CD4-positive, alpha-beta T cell (primary cell): ENCODE results near the gene A2ML1. TPM values are rescaled to one million over a fixed set of nuclear protein-coding genes. Genes with fewer than 3 reads are reported as not detected.
A peak's percentile ranks its signal among the peaks of the same experiment; 100 is the strongest.
"Not testable (repeated sequence)": the region's sequence is repeated elsewhere in the genome, so short reads cannot be mapped to it uniquely, and the experiment has no call there.

Experiments
- ATAC-seq: fragments of 200-7000 bp; cut with Tn5 transposase; one replicate; pipeline ENCODE4 v1.10.0; 2022; ENCODE audit warnings: mild to moderate bottlenecking; ENCODE audit not compliant: poor library complexity
- CTCF ChIA-PET: fragments of 350-600 bp; sonication (Branson Sonifier 250); formaldehyde crosslinking; loops from one replicate; lab custom pipeline; 2021; ENCODE audit warnings: antibody characterized with exemption, inconsistent platforms; lab: Charles Lee
- POLR2A ChIA-PET: fragments of 350-600 bp; sonication (Branson Sonifier 250); formaldehyde crosslinking; loops from one replicate; lab custom pipeline; 2021; ENCODE audit warnings: antibody characterized with exemption, inconsistent platforms; lab: Charles Lee
- DNase-seq, 14 experiments: peaks; one replicate each; pipeline ENCODE4 v3.0.0-alpha.2; 2013 to 2020; ENCODE audit warnings: mixed read lengths in 2 of 14
- H3K27ac ChIP-seq, 2 donors: one replicate each; pipeline versions ENCODE4 v1.5.1 to v1.7.0; 2013; ENCODE audit warnings: low read length in 2 of 2, low read depth in 1 of 2, mild to moderate bottlenecking in 1 of 2
- H3K27me3 ChIP-seq, 2 experiments: 1 replicate in 1 of 2; 2 replicates in 1 of 2; pipeline versions ENCODE4 v1.6.1 to v1.7.0; 2013; ENCODE audit warnings: low read length in 2 of 2, control low read depth in 1 of 2, mild to moderate bottlenecking in 1 of 2, moderate library complexity in 1 of 2; ENCODE audit not compliant: insufficient read depth in 2 of 2, control insufficient read depth in 1 of 2
- H3K36me3 ChIP-seq: one replicate; pipeline ENCODE4 v1.6.1; 2013; ENCODE audit warnings: low read length, control low read depth; ENCODE audit not compliant: insufficient read depth
- H3K4me1 ChIP-seq: one replicate; pipeline ENCODE4 v1.6.1; 2013; ENCODE audit warnings: low read length, control low read depth; ENCODE audit not compliant: insufficient read depth
- H3K4me3 ChIP-seq: one replicate; pipeline ENCODE4 v1.5.1; 2013; ENCODE audit warnings: mild to moderate bottlenecking, low read length, moderate library complexity
- H3K9me3 ChIP-seq, 2 experiments: 1 replicate in 1 of 2; 2 replicates in 1 of 2; pipeline versions ENCODE4 v1.6.1 to v1.7.0; 2013; ENCODE audit warnings: low read length in 2 of 2, mild to moderate bottlenecking in 2 of 2, control low read depth in 1 of 2, moderate library complexity in 1 of 2; ENCODE audit not compliant: control insufficient read depth in 1 of 2, insufficient read depth in 1 of 2
- H3K27ac Mint-ChIP-seq: one replicate; pipeline ENCODE4 v1.8.0; 2020; ENCODE audit warnings: mixed read lengths
- H3K27me3 Mint-ChIP-seq: one replicate; pipeline ENCODE4 v1.8.0; 2021; ENCODE audit warnings: mixed read lengths
- H3K36me3 Mint-ChIP-seq: one replicate; pipeline ENCODE4 v1.8.0; 2021; ENCODE audit warnings: low read depth, mixed read lengths
- H3K4me1 Mint-ChIP-seq: one replicate; pipeline ENCODE4 v1.8.0; 2021; ENCODE audit warnings: low read depth, mixed read lengths
- H3K4me3 Mint-ChIP-seq: one replicate; pipeline ENCODE4 v1.8.0; 2020; ENCODE audit warnings: mild to moderate bottlenecking, mixed read lengths
- H3K9me3 Mint-ChIP-seq: one replicate; pipeline ENCODE4 v1.8.0; 2020; ENCODE audit warnings: mixed read lengths
- CTCF ChIP-seq: fragments of 200-600 bp; IDR thresholded peaks from one replicate; pipeline ENCODE4 v1.8.0; 2022; ENCODE audit warnings: antibody characterized with exemption, mild to moderate bottlenecking
- intact Hi-C, 2 experiments: fragments of 100-400 bp; cut with DNase I in 1 of 2; cut with micrococcal nuclease in 1 of 2; formaldehyde crosslinking; loops; one replicate each; pipeline versions ENCODE4 v1.15.1 to v1.9.0; 2023 to 2025; cut with DNase I, micrococcal nuclease
- total RNA-seq, 174 experiments: library from RNA in 2 of 174; stranded (reverse) in 2 of 174; gene quantifications; one replicate each; pipeline ENCODE4 v1.2.3 and lab custom pipeline; 2021 to 2026

The A2ML1 gene
- total RNA-seq, 2 experiments from 2014 or later = not detected

DNA sequence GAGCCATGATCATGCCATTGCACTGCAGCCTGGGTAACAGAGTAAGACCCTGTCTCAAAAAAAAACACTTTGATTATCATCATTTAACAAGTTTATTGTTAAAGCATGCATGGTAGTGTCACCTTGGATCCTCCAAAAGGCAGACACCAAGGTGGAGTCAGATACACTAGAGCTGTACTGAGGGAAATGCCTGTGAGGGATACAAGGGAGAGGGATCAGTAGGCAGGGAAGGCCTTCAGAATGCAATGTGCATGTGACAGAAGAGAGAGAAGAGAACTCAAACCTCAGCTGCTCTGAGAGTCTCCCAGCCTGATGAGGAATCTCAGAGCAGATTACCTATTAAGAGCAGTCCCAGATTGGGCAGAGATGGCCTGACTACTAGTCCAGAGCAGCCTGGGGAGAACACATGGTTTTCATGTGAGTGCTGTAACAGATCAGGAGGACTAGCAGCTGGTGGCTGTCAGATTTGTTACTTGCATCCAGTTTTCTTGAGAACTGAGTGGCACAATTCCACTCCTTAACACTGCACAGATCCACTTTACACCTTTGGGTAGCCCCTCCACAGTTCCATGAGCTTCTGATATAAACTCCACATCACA is 38.0 kb upstream of the A2ML1 start:
- H3K36me3 ChIP-seq = no peaks in the 10 kb centered on the region
- POLR2A ChIA-PET = no interaction called here

DNA sequence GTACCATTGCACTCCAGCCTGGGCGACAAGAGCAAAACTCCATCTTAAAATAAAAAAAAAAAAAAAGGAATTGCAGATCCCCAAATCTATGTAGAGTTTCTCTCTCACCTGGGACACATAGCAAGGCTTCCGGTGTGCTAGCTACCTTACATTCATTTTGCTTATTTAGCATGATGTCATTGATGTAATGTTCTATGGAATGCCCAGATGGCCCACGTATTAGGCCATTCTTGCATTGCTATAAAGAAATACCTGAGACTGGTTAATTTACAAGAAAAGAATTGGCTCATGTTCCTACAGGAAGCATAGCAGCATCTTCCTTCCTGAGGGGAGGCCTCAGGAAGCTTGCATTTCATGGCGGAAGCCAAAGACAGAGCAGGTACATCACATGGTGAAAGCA is 36.9 kb upstream of the A2ML1 start:
- ChIA-PET CTCF (no interaction called here), POLR2A (no interaction called here)
- peaks cover 7% of the 10 kb centered on the region for H3K36me3 Mint-ChIP-seq
- no peak overlapping the region for H3K4me3 Mint-ChIP-seq
- H3K36me3 ChIP-seq = no peaks in the 10 kb centered on the region
- no peak for ATAC-seq
- no peak for TF ChIP-seq CTCF
- no peak overlapping the region for H3K27ac Mint-ChIP-seq
- DNase-seq = no peak
- H3K9me3 ChIP-seq = no peaks in the 10 kb centered on the region
- no peak overlapping the region for H3K27ac ChIP-seq
- no peaks in the 10 kb centered on the region for H3K27me3 ChIP-seq
- intact Hi-C loops = no loop called here
- H3K27me3 Mint-ChIP-seq = no peaks in the 10 kb centered on the region
- no peaks in the 10 kb centered on the region for H3K9me3 Mint-ChIP-seq
- no peak overlapping the region for H3K4me3 ChIP-seq
- no peaks in the 10 kb centered on the region for H3K4me1 Mint-ChIP-seq
- H3K4me1 ChIP-seq = no peaks in the 10 kb centered on the region

More for the DNA sequence above, 38.0 kb upstream of the A2ML1 start:
- CTCF ChIA-PET = no interaction called here
- TF ChIP-seq CTCF = no peak
- H3K27me3 ChIP-seq = no peaks in the 10 kb centered on the region
- DNase-seq (no peak), ATAC-seq (no peak)
- H3K4me1 ChIP-seq = no peaks in the 10 kb centered on the region
- no peaks in the 10 kb centered on the region for H3K9me3 ChIP-seq
- H3K27me3 Mint-ChIP-seq = no peaks in the 10 kb centered on the region
- no peaks in the 10 kb centered on the region for H3K4me1 Mint-ChIP-seq
- H3K4me3 Mint-ChIP-seq = no peak overlapping the region
- H3K27ac Mint-ChIP-seq = no peak overlapping the region
- intact Hi-C loops = no loop called here
- H3K36me3 Mint-ChIP-seq = peaks cover 7% of the 10 kb centered on the region
- H3K9me3 Mint-ChIP-seq = no peaks in the 10 kb centered on the region
- H3K27ac ChIP-seq = no peak overlapping the region
- H3K4me3 ChIP-seq = no peak overlapping the region

- H3K36me3 Mint-ChIP-seq, H3K36me3 ChIP-seq, H3K4me1 ChIP-seq, H3K27ac ChIP-seq, H3K4me3 Mint-ChIP-seq, H3K9me3 ChIP-seq, H3K27ac Mint-ChIP-seq, intact Hi-C loops, DNase-seq, ATAC-seq, H3K4me3 ChIP-seq, POLR2A ChIA-PET, H3K27me3 Mint-ChIP-seq, CTCF ChIA-PET, H3K4me1 Mint-ChIP-seq, H3K9me3 Mint-ChIP-seq, H3K27me3 ChIP-seq: not testable (repeated sequence)
Observed at GRCh38 chr12:8787206-8787605, 35.2 kb upstream of the A2ML1 start.

- H3K4me1 Mint-ChIP-seq, H3K27ac ChIP-seq: not testable (repeated sequence)
Observed at GRCh38 chr12:8788706-8789105, 33.7 kb upstream of the A2ML1 start.

GRCh38 chr12:8789341-8790013 is 32.9 kb upstream of the A2ML1 start:
- H3K4me1 Mint-ChIP-seq, H3K36me3 Mint-ChIP-seq, CTCF ChIA-PET, intact Hi-C loops, H3K4me1 ChIP-seq, H3K9me3 Mint-ChIP-seq, H3K4me3 ChIP-seq, H3K27me3 Mint-ChIP-seq, ATAC-seq, H3K27me3 ChIP-seq, DNase-seq, H3K27ac Mint-ChIP-seq, H3K36me3 ChIP-seq, H3K4me3 Mint-ChIP-seq, H3K27ac ChIP-seq, H3K9me3 ChIP-seq, POLR2A ChIA-PET: not testable (repeated sequence)

More at GRCh38 chr12:8788706-8789105, 33.7 kb upstream of the A2ML1 start:
- DNase-seq, POLR2A ChIA-PET, H3K27ac Mint-ChIP-seq, H3K9me3 Mint-ChIP-seq, intact Hi-C loops, CTCF ChIA-PET, H3K27me3 ChIP-seq, H3K9me3 ChIP-seq, H3K36me3 Mint-ChIP-seq, H3K4me1 ChIP-seq, ATAC-seq, H3K27me3 Mint-ChIP-seq, H3K36me3 ChIP-seq: not testable (repeated sequence)
- peak overlapping the region; percentile 56 for H3K4me3 Mint-ChIP-seq
- peak overlapping the region; percentile 30 for H3K4me3 ChIP-seq

DNA sequence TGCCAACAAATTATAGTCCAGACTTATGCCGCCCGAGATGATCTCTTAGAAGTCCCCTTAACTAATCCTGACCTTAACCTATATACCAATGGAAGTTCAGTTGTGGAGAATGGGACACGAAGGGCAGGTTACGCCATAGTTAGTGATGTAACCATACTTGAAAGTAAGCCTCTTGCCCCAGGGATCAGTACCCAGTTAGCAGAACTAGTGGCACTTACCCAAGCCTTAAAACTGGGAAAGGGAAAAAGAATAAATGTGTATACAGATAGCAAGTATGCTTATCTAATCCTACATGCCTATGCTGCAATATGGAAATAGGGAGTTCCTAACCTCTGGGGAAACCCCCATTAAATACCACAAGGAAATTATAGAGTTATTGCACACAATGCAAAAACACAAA is 29.2 kb upstream of the A2ML1 start:
- H3K4me1 ChIP-seq, H3K4me3 ChIP-seq, H3K36me3 ChIP-seq, H3K27ac ChIP-seq, H3K4me3 Mint-ChIP-seq, H3K36me3 Mint-ChIP-seq, POLR2A ChIA-PET, DNase-seq, ATAC-seq, CTCF ChIA-PET, H3K27me3 Mint-ChIP-seq, H3K9me3 Mint-ChIP-seq, H3K9me3 ChIP-seq, H3K27ac Mint-ChIP-seq, H3K27me3 ChIP-seq, intact Hi-C loops, H3K4me1 Mint-ChIP-seq: not testable (repeated sequence)
